IMR-90 (cell line): Measurements from ENCODE around the gene NR4A3. TPM values are rescaled to one million over a fixed set of nuclear protein-coding genes. Genes with fewer than 3 reads are reported as not detected.
A peak's percentile ranks its signal among the peaks of the same experiment; 100 is the strongest.

Experiments used
- ATAC-seq: fragments of 200-7000 bp; cut with Tn5 transposase; 2 replicates; pipeline ENCODE4 v1.9.1; 2020; ENCODE audit warnings: low read depth, mild to moderate bottlenecking, moderate library complexity
- BruUV-seq: library from RNA; stranded (reverse); fragments of 400-500 nt; replicated peaks from 2 replicates; lab custom pipeline; 2021; lab: Mats Ljungman, UMichigan
- CTCF ChIA-PET: fragments of 300-600 bp; formaldehyde crosslinking; extraction: SDS; loops from one replicate; lab custom pipeline; 2021; ENCODE audit warnings: antibody characterized with exemption; lab: Yijun Ruan, JAX
- POLR2A ChIA-PET: fragments of 300-600 bp; sonication (Branson Sonifier 250); formaldehyde crosslinking; loops from one replicate; lab custom pipeline; 2022; ENCODE audit warnings: antibody characterized with exemption; ENCODE audit not compliant: unreplicated experiment; lab: Charles Lee
- DNase-seq: peaks from one replicate; pipeline ENCODE4 v3.0.0; 2013
- H2AFZ ChIP-seq: replicated peaks from 2 replicates; pipeline ENCODE3; 2013; ENCODE audit warnings: low read length, mild to moderate bottlenecking; ENCODE audit not compliant: poor library complexity
- H2AK5ac ChIP-seq: 2 replicates; pipeline ENCODE4 v1.6.1; 2013; ENCODE audit warnings: low read depth, low read length, inconsistent platforms
- H2AK9ac ChIP-seq: replicated peaks from 2 replicates; pipeline ENCODE3; 2013; ENCODE audit warnings: mild to moderate bottlenecking, low read depth, low read length, moderate library complexity; ENCODE audit not compliant: poor library complexity
- H2BK120ac ChIP-seq: 2 replicates; pipeline ENCODE4 v1.6.1; 2013; ENCODE audit warnings: low read depth, low read length, inconsistent platforms
- H2BK15ac ChIP-seq: 3 replicates; pipeline ENCODE4 v1.6.1; 2013; ENCODE audit warnings: low read depth, low read length, inconsistent platforms
- H2BK20ac ChIP-seq: 2 replicates; pipeline ENCODE4 v1.6.1; 2013; ENCODE audit warnings: low read depth, mild to moderate bottlenecking, inconsistent platforms, low read length, moderate library complexity
- H2BK5ac ChIP-seq: 2 replicates; pipeline ENCODE4 v1.6.1; 2013; ENCODE audit warnings: mild to moderate bottlenecking, low read depth, low read length, inconsistent platforms; ENCODE audit not compliant: poor library complexity, severe bottlenecking
- H3K14ac ChIP-seq: replicated peaks from 2 replicates; pipeline ENCODE4 v1.6.1; 2013; ENCODE audit warnings: low read depth, low read length, inconsistent platforms
- H3K18ac ChIP-seq: 2 replicates; pipeline ENCODE4 v1.6.1; 2013; ENCODE audit warnings: low read depth, low read length, control low read depth
- H3K23ac ChIP-seq: 2 replicates; pipeline ENCODE4 v1.6.1; 2013; ENCODE audit warnings: low read depth, low read length, inconsistent platforms
- H3K27ac ChIP-seq: 2 replicates; pipeline ENCODE4 v1.5.1; 2013; ENCODE audit warnings: mild to moderate bottlenecking, control low read depth, low read length; ENCODE audit not compliant: insufficient read depth
- H3K27me3 ChIP-seq: 2 replicates; pipeline ENCODE4 v1.6.1; 2013; ENCODE audit warnings: low read length; ENCODE audit not compliant: control insufficient read depth, insufficient read depth
- H3K36me3 ChIP-seq: 2 replicates; pipeline ENCODE4 v1.6.1; 2013; ENCODE audit warnings: low read length, mixed read lengths; ENCODE audit not compliant: control insufficient read depth, insufficient read depth
- H3K4ac ChIP-seq: 2 replicates; pipeline ENCODE4 v1.6.1; 2013; ENCODE audit warnings: low read depth, low read length, inconsistent platforms
- H3K4me1 ChIP-seq: 2 replicates; pipeline ENCODE4 v1.6.1; 2013; ENCODE audit warnings: low read length, mixed read lengths; ENCODE audit not compliant: control insufficient read depth, insufficient read depth
- H3K4me2 ChIP-seq: 2 replicates; pipeline ENCODE4 v1.6.1; 2013; ENCODE audit warnings: low read depth, mild to moderate bottlenecking, control low read depth, low read length, moderate library complexity
- H3K4me3 ChIP-seq: 2 replicates; pipeline ENCODE4 v1.5.1; 2013; ENCODE audit warnings: low read depth, mild to moderate bottlenecking, control low read depth, low read length, moderate library complexity; ENCODE audit not compliant: insufficient read depth
- H3K56ac ChIP-seq: 2 replicates; pipeline ENCODE4 v1.6.1; 2013; ENCODE audit warnings: low read length, inconsistent platforms; ENCODE audit not compliant: insufficient read depth; ENCODE audit errors: extremely low read depth
- H3K79me1 ChIP-seq, 2 experiments: 2 replicates each; pipeline ENCODE4 v1.6.1; 2013; ENCODE audit warnings: low read length in 2 of 2, inconsistent platforms in 1 of 2, low read depth in 1 of 2
- H3K9ac ChIP-seq: 2 replicates; pipeline ENCODE4 v1.6.1; 2013; ENCODE audit warnings: low read depth, low read length, control low read depth
- H3K9me1 ChIP-seq: 2 replicates; pipeline ENCODE4 v1.6.1; 2013; ENCODE audit warnings: low read length, inconsistent platforms; ENCODE audit not compliant: insufficient read depth
- H3K9me3 ChIP-seq: 2 replicates; pipeline ENCODE4 v1.6.1; 2013; ENCODE audit warnings: low read length; ENCODE audit not compliant: control insufficient read depth, insufficient read depth
- H4K20me1 ChIP-seq: 2 replicates; pipeline ENCODE4 v1.6.1; 2013; ENCODE audit warnings: low read length, inconsistent platforms; ENCODE audit not compliant: insufficient read depth
- H4K5ac ChIP-seq: 2 replicates; pipeline ENCODE4 v1.6.1; 2013; ENCODE audit warnings: mild to moderate bottlenecking, low read depth, low read length, control low read depth
- H4K8ac ChIP-seq, 2 experiments: 2 replicates each; pipeline ENCODE4 v1.6.1; 2013; ENCODE audit warnings: low read depth in 2 of 2, low read length in 2 of 2, control low read depth in 1 of 2, inconsistent platforms in 1 of 2
- H4K91ac ChIP-seq: 2 replicates; pipeline ENCODE4 v1.6.1; 2013; ENCODE audit warnings: low read depth, low read length, inconsistent platforms; ENCODE audit not compliant: insufficient read depth
- CEBPB ChIP-seq: IDR thresholded peaks from 2 replicates; pipeline ENCODE4 v1.6.1; 2012; ENCODE audit warnings: low read depth, low read length, improper control_type of control experiment
- POLR2A ChIP-seq: IDR thresholded peaks from 2 replicates; pipeline ENCODE4 v1.6.1; 2012; ENCODE audit warnings: mild to moderate bottlenecking, low read depth, low read length
- WGBS, 2 experiments: methylation state at CpG; one replicate each; pipeline versions ENCODE4 v1.1.5 to v1.1.7; 2013; ENCODE audit warnings: missing lambda C conversion rate in 2 of 2; ENCODE audit not compliant: insufficient read length in 1 of 2; ENCODE audit errors: extremely low coverage in 2 of 2; 5-methylcytosine and 5-hydroxymethylcytosine counted together
- dilution Hi-C: fragments of 300-500 bp; cut with HindIII; formaldehyde crosslinking; loops from one replicate; pipeline ENCODE4 v1.14.3; 2018; ENCODE audit warnings: low sequenced_read_pairs; ENCODE audit not compliant: unreplicated experiment
- in situ Hi-C: fragments of 300-500 bp; cut with MboI; formaldehyde crosslinking; loops from 3 replicates; pipeline ENCODE4 v1.14.3; 2019; ENCODE audit warnings: low sequenced_read_pairs, inconsistent platforms, mixed read lengths
- intact Hi-C: fragments of 100-400 bp; cut with micrococcal nuclease; formaldehyde crosslinking; loops from 2 replicates; pipeline ENCODE4 v1.10.0; 2022
- polyA plus RNA-seq, 3 experiments: library from polyadenylated mRNA; depleted of rRNA; stranded (reverse); fragments of >200 nt; gene quantifications; 2 replicates each; pipeline ENCODE4 v1.2.3, GENCODE V29; 2012; ENCODE audit warnings: low replicate concordance in 1 of 3
- total RNA-seq: library from RNA; depleted of rRNA; stranded (reverse); fragments of >200 nt; gene quantifications from 2 replicates; pipeline ENCODE4 v1.2.3, GENCODE V29; 2012

The NR4A3 gene
- total and polyA plus RNA-seq, 2 of the 4 experiments (the other 2 are of a cell fraction), result 0.27 to 0.54 TPM

DNA sequence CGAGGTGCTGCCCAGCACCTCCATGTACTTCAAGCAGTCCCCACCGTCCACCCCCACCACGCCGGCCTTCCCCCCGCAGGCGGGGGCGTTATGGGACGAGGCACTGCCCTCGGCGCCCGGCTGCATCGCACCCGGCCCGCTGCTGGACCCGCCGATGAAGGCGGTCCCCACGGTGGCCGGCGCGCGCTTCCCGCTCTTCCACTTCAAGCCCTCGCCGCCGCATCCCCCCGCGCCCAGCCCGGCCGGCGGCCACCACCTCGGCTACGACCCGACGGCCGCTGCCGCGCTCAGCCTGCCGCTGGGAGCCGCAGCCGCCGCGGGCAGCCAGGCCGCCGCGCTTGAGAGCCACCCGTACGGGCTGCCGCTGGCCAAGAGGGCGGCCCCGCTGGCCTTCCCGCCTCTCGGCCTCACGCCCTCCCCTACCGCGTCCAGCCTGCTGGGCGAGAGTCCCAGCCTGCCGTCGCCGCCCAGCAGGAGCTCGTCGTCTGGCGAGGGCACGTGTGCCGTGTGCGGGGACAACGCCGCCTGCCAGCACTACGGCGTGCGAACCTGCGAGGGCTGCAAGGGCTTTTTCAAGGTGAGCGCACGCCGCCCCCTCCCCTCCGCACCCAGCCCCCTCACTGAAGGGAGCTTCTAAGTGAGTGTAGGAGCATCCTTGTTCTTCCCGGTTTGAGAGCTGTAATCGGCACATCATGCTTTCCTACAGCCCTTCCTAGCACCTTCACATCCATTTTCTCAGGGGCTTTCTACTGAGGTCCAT lies 6.9 kb downstream of the NR4A3 start:
- Histone ChIP-seq H3K27me3 (no peaks in the 10 kb centered on the region), H3K14ac (no peak overlapping the region), H4K91ac (no peak overlapping the region), H3K4me2 (no peak overlapping the region), H4K8ac (no peak overlapping the region), H2AFZ (no peak overlapping the region), H3K27ac (no peak overlapping the region), H3K18ac (no peak overlapping the region), H2BK120ac (no peak overlapping the region), H2BK5ac (no peak overlapping the region), H3K9me1 (no peaks in the 10 kb centered on the region; the same call in 1 of the 2 replicates), H3K9me3 (no peaks in the 10 kb centered on the region), H3K4me1 (no peaks in the 10 kb centered on the region), H4K5ac (no peak overlapping the region), H3K79me1 (0 out of 4 replicates have a peak, but pooled peaks cover 0 to 4% of the 10 kb centered on the region in 2 experiments), H2AK5ac (no peak overlapping the region), H3K9ac (no peak overlapping the region), H3K56ac (no peak overlapping the region), H2BK20ac (no peak overlapping the region), H3K4ac (no peak overlapping the region), H3K23ac (no peak overlapping the region; the same call in 1 of the 2 replicates), H2BK15ac (no peak overlapping the region), H3K4me3 (no peak overlapping the region), H3K36me3 (peaks cover 10% of the 10 kb centered on the region), H4K20me1 (no peaks in the 10 kb centered on the region), H2AK9ac (no peak overlapping the region)
- in situ Hi-C loops (loop anchor here (25.0 kb wide), 1 partner anchor 966 kb away; no protein-coding TSS in a partner anchor), intact Hi-C loops (no loop called here), dilution Hi-C loops (no loop called here)
- BruUV-seq, result no TSS peak
- ATAC-seq (no peak), DNase-seq (no peak)
- TF ChIP-seq POLR2A (0 out of 2 replicates have a peak, but pooled peaks have one; percentile 18), CEBPB (no peak)
- CTCF ChIA-PET, result no interaction called here
- POLR2A ChIA-PET, result no interaction called here
- 40% methylated on average over 41 of the region's 78 CpGs; no CpG with 5 or more reads in 1 of the 2 experiments for WGBS, 2 experiments
